Amniotic stem cell (primary cell): ENCODE results near the gene ADARB2.

ENCODE experiments used
- DNase-seq: peaks from one replicate; lab custom pipeline; 2025; lab: John Stamatoyannopoulos, UW

ADARB2 gene

GRCh38 chr10:1311726-1312125 is 425.6 kb downstream of the ADARB2 start:
- no peak for DNase-seq

GRCh38 chr10:1310271-1310789 is 427.0 kb downstream of the ADARB2 start:
- no peak for DNase-seq

- DNase-seq: no peak
Observed at GRCh38 chr10:1309617-1310270, 427.6 kb downstream of the ADARB2 start.

DNA sequence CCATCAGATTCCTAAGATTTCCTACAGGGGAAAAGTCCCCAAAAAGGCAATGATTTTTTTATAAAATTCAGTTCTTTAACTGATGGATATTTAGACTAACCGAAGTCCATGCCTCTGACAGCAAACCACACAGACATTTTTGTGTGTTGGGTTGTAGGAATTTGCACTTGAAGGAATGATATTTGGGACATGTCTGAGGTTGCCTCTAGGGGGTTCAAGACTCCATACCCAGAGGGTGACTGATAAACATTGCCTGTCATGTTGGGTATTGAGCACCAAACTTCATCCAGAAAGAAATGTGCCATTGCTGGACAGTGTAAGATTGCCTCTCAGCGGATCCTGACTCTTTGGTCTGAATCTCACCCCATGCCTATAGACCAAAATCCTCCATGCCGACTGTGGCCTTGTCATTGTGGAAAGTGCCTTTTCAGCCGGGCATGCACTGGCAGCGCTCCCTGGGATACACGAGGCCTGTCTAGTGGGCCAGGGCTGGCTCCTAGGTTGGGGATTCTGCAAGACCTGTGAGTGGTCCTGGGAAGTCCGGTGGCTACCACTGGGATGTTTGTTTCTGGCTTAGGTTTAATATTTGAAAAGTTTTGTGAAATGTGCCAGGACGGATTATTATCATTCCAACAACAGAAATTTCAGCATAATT is 428.2 kb downstream of the ADARB2 start:
- no peak for DNase-seq

DNA sequence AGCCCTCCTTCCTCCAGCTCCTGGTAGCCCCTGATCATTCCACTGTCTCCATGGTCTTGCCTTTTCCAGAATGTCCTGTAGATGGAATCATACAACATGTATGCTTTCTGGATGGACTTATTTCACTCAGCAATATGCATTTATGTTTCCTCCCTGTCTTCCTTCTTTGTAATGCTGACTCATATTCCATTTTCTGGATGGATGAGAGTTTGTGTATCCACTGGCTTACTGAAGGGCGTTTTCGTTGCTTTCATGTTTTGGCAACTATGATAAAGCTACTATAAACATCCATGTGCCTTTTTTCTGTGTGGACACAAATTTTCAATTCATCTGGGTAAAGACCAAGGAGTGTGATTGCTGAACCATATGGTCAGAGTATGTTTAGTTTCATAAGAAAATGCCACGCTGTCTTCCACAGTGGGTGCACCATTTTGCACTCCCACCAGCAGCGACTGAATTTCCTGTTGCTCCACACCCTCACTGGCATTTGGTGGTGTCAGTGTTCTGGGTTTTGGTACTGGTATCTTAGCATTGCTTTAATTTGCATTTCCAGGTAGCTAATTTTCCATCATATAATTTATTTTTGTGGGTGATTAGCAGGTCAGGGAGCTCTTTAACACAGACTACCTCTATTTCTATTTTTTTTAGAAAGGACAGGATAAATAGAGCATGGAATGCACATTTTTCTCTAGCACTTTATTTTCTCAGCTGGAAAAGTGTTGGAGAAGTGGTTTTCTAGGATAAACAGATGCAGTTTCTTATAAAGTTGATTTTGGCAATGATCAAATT is 429.0 kb downstream of the ADARB2 start:
- no peak for DNase-seq

DNA sequence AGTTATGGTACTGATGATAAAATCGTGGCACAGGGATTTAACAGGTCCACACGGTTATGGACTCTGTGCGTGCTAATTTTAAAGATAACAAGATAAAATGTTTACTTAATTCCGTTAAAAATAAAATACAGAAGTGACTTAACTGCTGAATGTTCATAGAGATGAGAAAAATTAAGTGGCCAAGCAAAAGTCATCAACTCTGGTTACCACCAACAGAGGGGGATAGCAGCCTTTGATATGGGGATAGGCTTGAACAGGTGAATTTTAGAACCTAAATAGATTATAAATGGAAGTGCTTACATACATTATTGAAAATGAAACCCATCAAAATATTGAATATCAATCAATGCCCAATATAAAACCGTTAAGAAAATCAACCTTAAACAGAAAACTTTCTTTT is 436.2 kb downstream of the ADARB2 start:
- no peak for DNase-seq

- DNase-seq: no peak
Observed at GRCh38 chr10:1300218-1300617, 437.1 kb downstream of the ADARB2 start.

DNA sequence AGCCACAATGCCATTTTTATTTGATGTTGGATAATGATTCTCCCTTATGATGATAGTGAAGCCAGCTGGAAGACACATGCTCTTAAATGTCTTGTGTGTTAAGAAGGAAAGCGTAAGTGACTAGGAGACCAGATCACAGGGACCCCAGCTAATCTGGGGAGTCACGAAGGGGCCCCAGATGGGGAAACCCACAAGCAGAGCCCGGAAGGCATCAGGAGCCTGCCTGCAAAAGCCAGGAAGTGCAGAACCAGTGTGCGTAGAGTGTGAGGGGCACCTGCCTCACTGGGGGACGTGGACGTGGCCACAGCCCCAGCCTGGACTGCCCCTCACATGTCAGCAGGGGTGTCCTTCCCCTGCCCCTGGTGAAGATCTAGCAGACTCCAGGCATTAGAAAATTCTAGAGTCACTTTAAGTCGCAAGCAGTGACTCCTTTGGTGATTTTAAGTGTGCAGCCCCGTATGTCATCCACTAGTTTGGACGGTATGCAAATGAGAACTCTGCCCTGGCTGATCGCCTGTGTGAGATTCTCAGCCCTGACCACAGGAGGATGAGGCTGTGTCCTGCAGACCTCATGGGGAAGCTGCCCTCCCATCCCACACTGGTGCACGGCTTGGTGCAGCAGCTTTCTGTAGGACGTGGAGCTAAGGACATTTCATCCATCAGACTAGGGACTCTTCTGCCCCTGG is 438.1 kb downstream of the ADARB2 start:
- no peak for DNase-seq

- no peak for DNase-seq
Observed at GRCh38 chr10:1297566-1298301, 439.6 kb downstream of the ADARB2 start.

DNA sequence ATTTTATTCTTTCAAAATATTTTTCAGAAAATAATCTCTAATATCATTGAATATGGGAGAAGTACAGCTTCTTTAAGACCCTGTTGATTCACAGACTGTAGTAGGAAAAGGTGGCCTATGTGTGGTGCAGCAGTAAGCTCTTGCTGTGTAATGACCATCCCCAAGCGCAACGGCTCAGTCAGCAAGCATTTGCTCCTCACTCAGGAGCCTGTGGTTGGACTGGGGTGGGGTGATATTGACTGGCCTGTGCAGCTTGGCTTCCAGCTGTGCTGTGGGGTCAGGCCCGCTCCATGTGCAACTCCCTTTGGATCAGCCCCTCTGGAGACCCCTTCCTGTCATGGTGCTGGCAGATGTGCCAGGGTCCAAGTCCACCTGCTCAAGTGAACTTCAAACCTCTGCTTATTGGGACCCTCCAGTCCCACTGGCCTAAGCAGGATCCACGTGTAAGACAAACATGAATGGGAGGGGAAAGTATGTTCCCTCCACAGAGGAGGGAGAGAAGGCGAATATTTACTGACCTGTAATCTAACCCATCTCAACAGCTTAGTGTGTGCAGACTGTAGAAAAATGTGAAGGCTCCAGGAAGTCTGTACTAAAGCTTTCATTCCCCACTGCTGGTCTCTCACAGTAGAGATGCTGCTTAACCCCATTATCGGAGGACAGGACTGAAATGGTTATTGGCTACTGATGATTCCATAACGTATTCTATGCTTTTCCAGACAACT is 441.4 kb downstream of the ADARB2 start:
- DNase-seq: no peak

DNA sequence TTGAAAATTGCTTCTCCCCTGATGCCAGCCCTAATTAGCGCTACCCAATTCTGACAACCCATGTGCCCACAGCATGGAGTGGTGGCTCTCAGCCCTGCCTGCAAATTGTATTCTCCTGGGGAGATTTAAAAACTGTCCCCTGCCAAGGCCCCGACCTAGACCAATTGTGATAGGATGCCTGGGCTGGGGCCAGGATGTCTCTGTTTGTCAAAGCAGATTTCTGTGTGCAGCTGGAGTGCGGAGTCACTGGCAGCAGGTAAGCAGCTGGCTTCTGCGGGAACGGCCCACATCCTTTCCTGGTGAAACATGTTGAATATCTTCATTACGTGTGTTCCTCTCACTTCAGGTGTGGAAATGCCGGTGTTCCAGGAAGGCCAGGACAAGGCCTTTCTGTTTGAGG is 442.6 kb downstream of the ADARB2 start:
- DNase-seq: no peak

GRCh38 chr10:1293636-1294435 is 443.5 kb downstream of the ADARB2 start:
- DNase-seq: no peak

GRCh38 chr10:1293157-1293556 is 444.2 kb downstream of the ADARB2 start:
- no peak for DNase-seq

DNA sequence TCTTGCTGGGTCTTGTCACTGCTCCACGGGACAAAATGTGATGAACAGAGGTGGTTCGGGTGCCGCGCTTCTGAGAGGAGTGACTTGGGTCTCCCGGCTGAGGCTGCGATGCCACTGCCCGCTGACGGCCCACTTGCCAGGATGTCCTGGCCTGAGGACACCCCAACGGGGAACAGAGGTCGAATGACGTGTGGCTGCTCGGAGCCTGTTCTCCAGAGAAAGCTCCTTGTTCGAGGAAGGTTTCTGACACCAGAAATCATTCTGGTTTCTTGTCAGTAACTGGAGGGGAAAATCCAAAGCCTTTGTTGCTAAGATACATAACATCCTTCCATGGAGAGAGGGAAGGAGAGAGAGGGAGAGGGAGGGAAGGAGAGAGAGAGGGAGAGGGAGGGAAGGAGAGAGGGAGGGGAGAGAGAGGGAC is 444.7 kb downstream of the ADARB2 start:
- DNase-seq: no peak

DNA sequence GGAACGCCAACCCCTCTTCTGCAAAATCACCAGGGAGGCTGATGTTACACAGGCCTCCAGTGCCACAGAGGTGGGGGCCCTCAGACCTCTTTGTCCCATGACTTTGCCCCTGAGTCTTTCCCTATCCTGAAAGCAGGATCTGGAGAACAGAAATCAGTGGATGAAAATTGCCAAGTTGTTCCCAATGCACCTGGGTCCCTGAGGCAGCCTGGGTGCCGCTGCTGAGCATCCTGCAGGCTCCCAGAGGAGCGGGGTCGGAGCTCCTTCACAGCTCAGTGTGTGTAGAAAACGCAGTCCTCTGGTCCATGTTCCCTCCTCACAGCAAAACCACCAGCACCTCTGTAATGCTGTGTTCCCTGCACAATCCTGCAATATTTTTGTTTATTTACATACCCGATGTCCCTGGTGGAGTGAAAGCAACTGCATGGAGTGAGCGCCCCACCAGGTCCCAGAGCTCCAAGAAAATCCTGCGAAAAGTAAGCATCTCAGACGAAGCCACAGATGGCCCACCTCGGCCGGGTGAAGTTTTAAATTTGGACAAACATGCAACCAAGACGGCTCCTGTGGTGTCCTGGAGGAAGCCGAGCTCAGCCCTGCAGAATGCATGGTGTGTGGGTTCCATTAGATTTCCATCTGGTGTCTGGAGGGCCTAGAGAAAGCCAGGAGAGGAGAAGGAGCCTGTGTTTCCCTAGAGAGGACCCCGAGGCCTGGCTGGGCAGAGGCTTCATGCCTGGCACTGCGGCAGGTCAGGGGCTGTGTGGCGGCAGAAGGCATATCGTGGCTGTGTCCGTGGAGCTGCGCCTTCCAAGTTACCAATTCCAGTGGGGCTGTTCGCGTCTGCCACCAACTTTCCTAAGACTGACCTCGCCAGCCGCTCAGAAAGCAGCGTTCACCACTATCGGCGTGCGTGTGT is 445.9 kb downstream of the ADARB2 start:
- DNase-seq: no peak

DNA sequence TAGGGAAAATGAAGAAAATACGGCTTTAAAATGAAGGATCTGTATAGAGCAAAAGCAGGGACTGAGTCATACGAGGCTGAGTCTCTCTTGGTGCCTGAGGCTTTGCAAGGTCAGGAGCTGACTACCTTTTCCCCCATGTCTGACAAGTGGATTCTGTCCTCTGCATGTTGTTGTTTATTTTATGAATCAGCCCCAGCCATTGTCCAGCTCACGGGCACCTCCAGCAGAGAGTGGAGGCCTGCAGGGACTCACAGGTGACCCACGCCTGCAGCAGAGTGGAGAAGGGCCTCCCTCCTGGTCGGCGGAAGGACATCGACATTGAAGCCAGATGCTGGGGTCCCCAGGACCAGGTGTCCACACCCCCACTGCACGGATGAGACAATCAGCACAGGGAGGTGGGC is 447.3 kb downstream of the ADARB2 start:
- no peak for DNase-seq

DNA sequence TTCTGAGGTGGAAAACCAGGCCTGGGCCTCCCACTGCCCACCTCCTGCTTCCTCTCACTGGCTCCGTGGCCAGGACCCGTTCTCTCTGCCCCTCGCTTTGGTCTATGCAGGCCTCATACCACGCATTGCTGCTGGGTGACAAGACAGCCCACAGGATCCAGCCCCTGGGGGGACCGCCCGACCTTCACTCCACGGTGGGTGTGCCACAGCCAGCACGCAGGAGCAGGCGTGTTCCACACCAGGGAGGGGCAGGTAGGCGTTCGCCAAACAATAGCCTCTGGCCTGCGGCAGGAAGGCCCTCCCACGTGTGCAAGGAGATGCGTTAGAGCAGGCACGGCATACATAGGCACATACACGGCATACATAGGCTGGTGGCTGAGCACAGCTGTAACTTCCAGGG is 447.7 kb downstream of the ADARB2 start:
- DNase-seq: no peak

GRCh38 chr10:1287971-1288401 is 449.3 kb downstream of the ADARB2 start:
- DNase-seq: no peak

DNA sequence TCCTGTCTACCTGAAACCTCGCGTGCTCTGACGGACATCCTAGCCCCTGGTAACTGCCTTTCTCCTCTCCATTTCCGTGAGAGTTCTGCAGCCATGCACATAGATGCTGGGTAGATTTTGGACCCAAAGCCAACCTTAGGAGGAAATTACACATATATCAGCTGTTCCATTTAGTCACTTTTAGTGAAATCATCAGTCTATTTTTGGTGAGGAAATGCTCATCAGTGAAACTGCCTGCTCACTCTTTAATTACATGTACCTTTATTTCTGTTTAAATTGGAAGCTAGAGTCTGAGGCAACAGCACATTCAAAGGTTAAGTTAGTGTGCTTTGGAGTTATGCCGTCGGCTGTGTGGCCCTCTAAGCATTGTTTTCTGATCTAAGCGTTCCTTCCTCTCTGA is 449.8 kb downstream of the ADARB2 start:
- no peak for DNase-seq
